Suprapubic skin (tissue), 4 donors: ENCODE results near the gene MCF2L. TPM values are rescaled to one million over a fixed set of nuclear protein-coding genes. Genes with fewer than 3 reads are reported as not detected.

Source experiments
- DNase-seq, 2 donors: peaks; one replicate each; pipeline ENCODE4 v3.0.0-alpha.2; 2019; ENCODE audit warnings: low spot score in 2 of 2
- H3K27ac ChIP-seq: fragments of 200-600 bp; sonication (generic); one replicate; pipeline ENCODE4 v1.5.1; 2019
- H3K27me3 ChIP-seq: fragments of 200-600 bp; sonication (generic); one replicate; pipeline ENCODE4 v1.5.1; 2019
- H3K36me3 ChIP-seq: fragments of 200-600 bp; sonication (generic); one replicate; pipeline ENCODE4 v1.5.1; 2019
- H3K4me1 ChIP-seq: fragments of 200-600 bp; sonication (generic); one replicate; pipeline ENCODE4 v1.5.1; 2019
- H3K4me3 ChIP-seq: fragments of 200-600 bp; sonication (generic); one replicate; pipeline ENCODE4 v1.5.1; 2019; ENCODE audit warnings: mild to moderate bottlenecking
- H3K9me3 ChIP-seq: fragments of 200-600 bp; sonication (generic); one replicate; pipeline ENCODE4 v1.5.1; 2019
- CTCF ChIP-seq, 2 donors: fragments of 200-600 bp in 1 of 2; fragments of 450-650 bp in 1 of 2; sonication (generic) in 1 of 2; IDR thresholded peaks; one replicate each; pipeline ENCODE4 v1.5.1; 2016 to 2019; ENCODE audit warnings: antibody characterized with exemption in 2 of 2, mild to moderate bottlenecking in 1 of 2, moderate library complexity in 1 of 2
- EP300 ChIP-seq: sonication (generic); formaldehyde crosslinking; IDR thresholded peaks from one replicate; pipeline ENCODE4 v1.6.1; 2017; ENCODE audit warnings: antibody characterized with exemption
- POLR2A ChIP-seq, 2 donors: fragments of 450-650 bp; IDR thresholded peaks; one replicate each; pipeline ENCODE4 v1.6.1; 2017; ENCODE audit warnings: antibody characterized with exemption in 2 of 2, mild to moderate bottlenecking in 2 of 2, moderate library complexity in 2 of 2
- POLR2AphosphoS5 ChIP-seq, 3 donors: sonication (generic); formaldehyde crosslinking; IDR thresholded peaks; one replicate each; pipeline ENCODE4 v1.6.1; 2017; ENCODE audit warnings: antibody characterized with exemption in 3 of 3
- WGBS: methylation state at CpG from one replicate; pipeline ENCODE4 v1.1.5; 2018; 5-methylcytosine and 5-hydroxymethylcytosine counted together
- total RNA-seq, 4 donors: library from RNA; depleted of rRNA; stranded (reverse); fragments of >200 nt; gene quantifications; one replicate each; pipeline ENCODE4 v1.1.0, GENCODE V29; 2016

The MCF2L gene
- total RNA-seq, 4 donors from 2014 or later: 25.4 to 144 (median 50.0) TPM

- WGBS: 77% methylated on average over 12 of the region's 32 CpGs
Observed at GRCh38 chr13:113086031-113086750, 117.2 kb downstream of the MCF2L start.

GRCh38 chr13:113086991-113087922 lies 118.2 kb downstream of the MCF2L start:
- TF ChIP-seq POLR2A (IDR thresholded peaks at IDR 0.05): no peak
- TF ChIP-seq POLR2AphosphoS5 (IDR thresholded peaks at IDR 0.05): no peak
- TF ChIP-seq CTCF (IDR thresholded peaks at IDR 0.05): no peak
- TF ChIP-seq EP300: no peak
- no peaks in the 10 kb centered on the region for H3K9me3 ChIP-seq
- peaks cover 11% of the 10 kb centered on the region for H3K4me1 ChIP-seq
- peaks cover 39% of the 10 kb centered on the region for H3K36me3 ChIP-seq
- WGBS: 94% methylated on average over 30 of the region's 39 CpGs
- H3K27me3 ChIP-seq: no peaks in the 10 kb centered on the region
- no peak overlapping the region for H3K4me3 ChIP-seq
- no peak overlapping the region for H3K27ac ChIP-seq
- no peak for DNase-seq

More at GRCh38 chr13:113086031-113086750, 117.2 kb downstream of the MCF2L start:
- Histone ChIP-seq H3K9me3 (no peaks in the 10 kb centered on the region), H3K27ac (no peak overlapping the region), H3K27me3 (no peaks in the 10 kb centered on the region), H3K36me3 (peaks cover 39% of the 10 kb centered on the region), H3K4me3 (no peak overlapping the region), H3K4me1 (peaks cover 11% of the 10 kb centered on the region)
- TF ChIP-seq CTCF (IDR thresholded peaks at IDR 0.05): no peak
- no peak for TF ChIP-seq EP300
- no peak for TF ChIP-seq POLR2AphosphoS5 (IDR thresholded peaks at IDR 0.05)
- TF ChIP-seq POLR2A (IDR thresholded peaks at IDR 0.05): no peak
- DNase-seq: no peak

GRCh38 chr13:113087923-113088690 lies 119.1 kb downstream of the MCF2L start:
- Histone ChIP-seq H3K4me3 (no peak overlapping the region), H3K36me3 (peaks cover 39% of the 10 kb centered on the region), H3K9me3 (no peaks in the 10 kb centered on the region), H3K27ac (no peak overlapping the region), H3K4me1 (peaks cover 11% of the 10 kb centered on the region), H3K27me3 (no peaks in the 10 kb centered on the region)
- TF ChIP-seq CTCF (IDR thresholded peaks at IDR 0.05) (no peak), EP300 (no peak), POLR2AphosphoS5 (IDR thresholded peaks at IDR 0.05) (no peak), POLR2A (IDR thresholded peaks at IDR 0.05) (no peak)
- peak in 1 of 2 donors; percentile 66 for DNase-seq
- WGBS: 94% methylated on average over 29 of the region's 40 CpGs

- Histone ChIP-seq H3K36me3 (peaks cover 39% of the 10 kb centered on the region), H3K27me3 (no peaks in the 10 kb centered on the region), H3K27ac (no peak overlapping the region), H3K9me3 (no peaks in the 10 kb centered on the region), H3K4me3 (no peak overlapping the region), H3K4me1 (peaks cover 5% of the 10 kb centered on the region)
- DNase-seq: peak in 1 of 2 donors; percentile 63
- 91% methylated on average over 12 of the region's 17 CpGs for WGBS
- no peak for TF ChIP-seq POLR2AphosphoS5 (IDR thresholded peaks at IDR 0.05)
- TF ChIP-seq POLR2A (IDR thresholded peaks at IDR 0.05): no peak
- TF ChIP-seq EP300: no peak
- no peak for TF ChIP-seq CTCF (IDR thresholded peaks at IDR 0.05)
Observed at GRCh38 chr13:113088691-113089020, 119.6 kb downstream of the MCF2L start.
